Stimulated activated CD4-positive, alpha-beta T cell treated with anti-CD3 and anti-CD28 coated beads, Interleukin-4, amount 100 ng/mL, for 48 hours (primary cell): Measurements from ENCODE around the gene NFATC1.

ENCODE experiments used
- DNase-seq, 2 donors: peaks; one replicate each; pipeline ENCODE4 v3.0.0-alpha.2; 2020; ENCODE audit warnings: low read depth in 2 of 2

NFATC1 gene

GRCh38 chr18:79554321-79554720 is 158.6 kb downstream of the NFATC1 start:
- DNase-seq: no peak

DNA sequence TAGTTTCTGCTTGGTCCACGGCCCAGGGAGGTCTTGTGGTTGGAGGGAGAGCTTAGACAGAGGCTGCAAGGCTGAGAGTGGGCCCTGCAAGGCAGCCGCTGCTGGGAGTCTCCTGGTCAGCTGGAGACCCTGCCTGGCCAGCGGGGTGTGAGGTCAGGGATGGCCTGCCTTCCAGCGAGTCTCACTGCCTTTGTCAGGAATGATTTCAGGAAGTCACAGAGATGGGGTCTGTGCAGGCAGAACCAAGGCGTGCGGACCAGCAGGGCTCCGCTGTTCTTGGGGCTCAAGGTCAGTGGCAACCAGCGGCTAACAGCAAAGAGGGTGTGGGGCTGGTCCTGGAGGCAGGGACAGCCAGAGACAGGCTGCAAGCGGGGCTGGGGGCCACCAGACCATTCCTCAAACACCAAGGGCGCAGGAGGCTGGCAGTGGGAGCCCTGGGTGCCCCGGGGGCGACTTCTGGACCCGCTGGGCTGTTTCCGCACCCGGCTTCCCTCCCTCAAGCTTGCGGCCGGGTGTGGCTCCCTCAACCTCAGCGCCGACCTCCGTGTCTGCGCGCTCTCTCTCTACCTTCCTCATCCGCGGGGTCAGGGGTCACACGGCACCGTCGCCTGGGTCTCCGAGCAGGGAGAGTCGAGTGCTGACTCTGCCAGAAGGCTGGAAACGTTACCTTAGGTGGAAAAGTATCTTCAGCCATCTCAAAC is 159.4 kb downstream of the NFATC1 start:
- DNase-seq: no peak

GRCh38 chr18:79555885-79556284 is 160.2 kb downstream of the NFATC1 start:
- no peak for DNase-seq

DNA sequence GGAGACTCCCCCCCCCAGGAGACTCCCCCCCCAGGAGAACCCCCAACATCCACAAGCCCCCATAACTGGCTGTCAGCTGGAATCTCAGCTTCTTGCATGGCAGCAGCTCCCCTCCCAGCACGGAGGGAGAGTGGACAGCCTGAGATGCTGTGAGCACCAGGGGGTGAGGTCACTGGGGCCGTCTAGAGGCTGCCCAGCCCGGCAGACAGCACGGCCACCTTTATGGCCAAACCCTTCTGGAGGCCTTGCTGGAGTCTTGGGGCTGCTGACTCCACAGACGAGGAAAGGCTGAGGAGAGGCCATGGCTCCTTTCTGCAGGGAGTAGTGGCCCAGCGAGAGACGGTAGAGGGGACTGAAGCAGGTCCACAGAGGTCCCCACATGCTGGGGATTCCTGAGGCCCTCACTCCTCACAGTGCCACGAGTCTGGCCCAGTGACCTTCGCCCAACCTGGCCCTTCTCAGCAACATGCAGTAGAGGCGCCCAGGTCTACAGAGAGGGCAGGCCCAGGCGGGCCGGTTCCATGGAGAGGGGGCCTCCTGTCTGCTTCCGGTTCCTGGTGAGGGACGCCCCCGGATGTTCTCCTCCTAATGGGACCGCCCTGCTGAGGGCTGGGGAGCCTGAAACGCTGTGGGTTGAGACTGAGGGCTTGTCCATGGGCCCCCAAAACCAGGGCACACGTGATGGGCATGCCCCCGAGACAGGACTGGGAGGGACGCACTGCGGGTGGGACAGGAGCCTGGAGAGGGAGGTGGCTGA is 161.3 kb downstream of the NFATC1 start:
- DNase-seq: no peak

GRCh38 chr18:79558196-79558932 is 162.6 kb downstream of the NFATC1 start:
- DNase-seq: no peak

DNA sequence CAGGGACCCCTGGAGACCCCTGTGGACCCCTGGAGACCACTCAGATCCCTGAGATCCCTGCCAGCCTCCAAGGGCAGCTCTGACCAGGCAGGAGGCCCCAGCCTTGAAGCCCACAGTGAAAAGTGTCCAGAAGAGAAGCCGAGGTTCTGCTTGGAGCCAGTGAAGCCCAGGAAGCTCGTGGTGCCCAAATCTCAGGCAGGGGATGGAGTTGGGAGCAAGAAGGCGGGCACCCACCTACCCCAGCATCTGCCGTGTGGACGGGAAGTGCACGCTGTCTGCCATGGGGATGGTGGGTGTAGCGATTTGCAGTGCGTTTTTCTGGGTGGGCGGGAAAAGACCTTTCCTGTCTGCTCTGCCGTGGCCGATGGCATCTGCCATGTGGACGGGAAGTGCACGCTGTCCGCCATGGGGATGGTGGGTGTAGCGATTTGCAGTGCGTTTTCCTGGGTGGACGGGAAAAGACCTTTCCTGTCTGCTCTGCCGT is 163.2 kb downstream of the NFATC1 start:
- DNase-seq: no peak

GRCh38 chr18:79559436-79559835 is 163.7 kb downstream of the NFATC1 start:
- no peak for DNase-seq

- no peak for DNase-seq
Observed at GRCh38 chr18:79560042-79560860, 164.5 kb downstream of the NFATC1 start.

- DNase-seq: no peak
Observed at GRCh38 chr18:79560861-79561210, 165.1 kb downstream of the NFATC1 start.

GRCh38 chr18:79563949-79564348 is 168.2 kb downstream of the NFATC1 start:
- no peak for DNase-seq

DNA sequence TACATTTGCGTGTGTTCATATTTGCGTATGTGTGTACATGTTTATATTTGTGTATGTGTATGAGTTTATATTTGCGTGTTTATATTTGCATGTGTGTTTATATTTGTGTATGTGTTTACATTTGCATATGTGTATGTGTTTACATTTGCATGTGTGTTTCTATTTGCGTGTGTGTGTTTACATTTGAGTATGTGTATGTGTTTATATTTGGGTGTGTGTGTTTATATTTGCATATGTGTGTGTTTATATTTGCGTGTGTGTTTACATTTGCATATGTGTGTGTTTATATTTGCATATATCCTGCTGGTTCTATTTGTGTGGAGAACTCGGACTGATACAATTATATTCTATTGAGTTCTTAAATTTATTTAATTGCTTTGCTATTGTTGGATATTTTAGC is 168.7 kb downstream of the NFATC1 start:
- no peak for DNase-seq

DNA sequence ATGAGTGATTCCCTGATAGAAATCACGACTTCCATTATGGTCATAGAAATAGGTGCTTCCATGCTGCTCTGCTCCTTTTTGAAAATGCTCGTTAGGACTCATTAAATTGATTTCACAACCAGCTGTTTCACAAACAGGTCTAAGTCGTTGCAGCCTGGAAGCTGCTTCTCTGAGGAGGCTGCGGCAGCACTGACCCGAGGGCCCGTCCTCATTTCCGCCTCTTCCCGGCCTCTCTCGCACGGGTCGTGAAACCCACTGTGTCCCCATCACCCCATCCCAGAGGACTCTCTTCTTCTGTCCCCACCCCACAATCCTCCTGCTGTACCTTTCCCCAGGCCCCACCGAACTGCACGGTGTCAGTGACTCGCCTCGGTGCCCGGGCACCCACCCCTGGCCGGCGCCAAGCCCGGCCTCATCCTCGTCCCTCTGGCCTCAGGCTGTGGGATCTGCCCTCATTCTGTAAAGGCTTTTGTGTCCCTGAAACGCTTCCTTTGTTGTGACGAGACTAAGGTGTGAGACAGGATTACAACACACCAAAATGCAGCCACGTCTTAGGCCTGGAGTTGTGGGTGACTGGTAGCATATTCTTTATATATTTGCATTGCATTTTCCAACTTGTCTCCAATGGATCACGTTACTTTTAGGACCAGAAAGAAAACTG is 171.2 kb downstream of the NFATC1 start:
- no peak for DNase-seq

DNA sequence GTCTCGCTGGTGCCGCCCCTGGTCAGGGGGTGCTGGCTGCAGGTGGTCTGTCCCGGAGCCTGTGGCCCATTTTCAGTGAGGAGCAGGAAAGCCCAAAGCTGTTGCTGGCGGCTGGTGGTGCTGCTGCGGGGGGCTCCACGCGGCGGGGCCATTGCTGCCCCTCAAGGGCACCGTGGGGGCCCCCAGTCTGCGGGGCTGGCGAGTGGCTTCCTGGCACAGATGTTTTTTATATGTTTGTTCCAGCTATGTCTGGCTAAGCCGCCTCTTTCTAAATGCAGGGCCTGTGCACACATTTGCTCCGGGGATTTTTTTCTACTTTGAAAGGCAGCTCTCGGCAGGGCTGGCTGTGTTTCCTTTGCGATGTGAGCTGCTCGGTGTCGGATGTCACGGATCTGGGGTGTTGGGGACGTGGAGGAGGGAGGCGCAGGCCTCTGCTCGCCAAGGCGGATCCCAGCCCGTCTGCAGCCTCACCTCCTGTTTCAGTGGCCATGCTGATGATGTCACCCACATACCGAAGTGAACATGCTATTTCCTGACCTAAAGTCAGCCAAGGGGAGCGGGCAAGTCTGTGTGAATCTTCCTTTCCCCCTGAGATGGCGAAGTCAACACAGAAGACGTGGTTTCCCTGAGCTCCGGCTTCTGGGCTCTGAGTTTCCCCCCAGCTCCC is 171.9 kb downstream of the NFATC1 start:
- no peak for DNase-seq

GRCh38 chr18:79568543-79569205 is 172.9 kb downstream of the NFATC1 start:
- no peak for DNase-seq

DNA sequence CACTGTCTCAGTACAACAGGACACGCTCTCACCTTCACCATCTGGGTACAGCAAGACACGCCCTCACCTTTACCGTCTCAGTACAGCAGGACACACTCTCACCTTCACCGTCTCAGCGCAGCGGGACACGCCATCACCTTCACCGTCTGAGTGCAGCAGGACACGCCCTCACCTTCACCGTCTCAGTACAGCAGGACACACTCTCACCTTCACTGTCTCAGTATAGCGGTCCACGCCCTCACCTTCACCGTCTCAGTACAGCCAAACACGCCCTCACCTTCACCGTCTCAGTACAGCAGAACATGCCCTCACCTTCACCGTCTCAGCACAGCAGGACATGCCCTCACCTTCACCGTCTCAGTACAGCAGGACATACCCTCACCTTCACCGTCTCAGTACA is 174.0 kb downstream of the NFATC1 start:
- no peak for DNase-seq

DNA sequence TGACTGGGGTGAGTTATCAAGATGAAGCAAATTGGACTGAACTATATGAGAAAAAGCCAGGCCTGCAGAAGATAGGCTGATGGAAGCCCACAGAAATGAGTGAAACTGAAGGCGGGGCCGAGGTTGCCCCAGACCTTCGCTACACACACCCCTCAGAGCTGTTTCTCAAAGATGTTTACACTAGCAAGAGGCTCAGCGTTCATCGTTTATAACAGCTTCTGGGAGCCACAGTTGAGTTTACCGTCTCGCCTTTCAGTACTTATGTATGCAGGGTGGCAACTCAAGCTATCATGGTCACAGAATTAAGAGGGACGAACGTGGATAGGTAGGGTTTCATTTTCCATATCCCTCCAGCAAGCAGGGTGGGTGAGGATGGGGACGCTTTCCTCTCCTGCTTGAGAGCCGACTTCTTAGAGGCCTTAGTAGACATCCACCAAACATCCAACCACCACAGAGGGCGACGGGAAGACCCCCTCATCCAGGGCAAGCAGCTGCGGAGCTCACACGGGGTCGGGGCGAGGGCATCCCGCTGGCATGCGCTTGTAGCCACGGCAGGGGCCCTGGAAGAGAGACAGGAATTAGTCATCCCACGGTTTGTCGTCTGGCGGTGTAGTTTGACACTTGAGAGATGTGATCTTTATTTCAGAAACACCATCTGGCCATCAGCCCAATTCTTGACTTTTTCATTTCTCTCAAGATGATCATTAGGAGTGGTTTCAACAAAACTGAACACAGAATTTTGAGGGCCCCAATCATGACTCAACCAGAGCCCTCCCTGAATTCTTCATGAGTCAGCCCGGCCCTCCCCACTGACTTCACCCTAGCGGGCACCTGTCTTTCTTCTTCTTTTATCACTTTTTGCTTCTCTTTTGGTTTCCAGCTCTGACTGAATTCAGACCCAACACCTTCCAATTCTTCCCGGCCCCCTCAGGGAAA is 174.8 kb downstream of the NFATC1 start:
- DNase-seq: peak in 1 of 2 donors; percentile 7

DNA sequence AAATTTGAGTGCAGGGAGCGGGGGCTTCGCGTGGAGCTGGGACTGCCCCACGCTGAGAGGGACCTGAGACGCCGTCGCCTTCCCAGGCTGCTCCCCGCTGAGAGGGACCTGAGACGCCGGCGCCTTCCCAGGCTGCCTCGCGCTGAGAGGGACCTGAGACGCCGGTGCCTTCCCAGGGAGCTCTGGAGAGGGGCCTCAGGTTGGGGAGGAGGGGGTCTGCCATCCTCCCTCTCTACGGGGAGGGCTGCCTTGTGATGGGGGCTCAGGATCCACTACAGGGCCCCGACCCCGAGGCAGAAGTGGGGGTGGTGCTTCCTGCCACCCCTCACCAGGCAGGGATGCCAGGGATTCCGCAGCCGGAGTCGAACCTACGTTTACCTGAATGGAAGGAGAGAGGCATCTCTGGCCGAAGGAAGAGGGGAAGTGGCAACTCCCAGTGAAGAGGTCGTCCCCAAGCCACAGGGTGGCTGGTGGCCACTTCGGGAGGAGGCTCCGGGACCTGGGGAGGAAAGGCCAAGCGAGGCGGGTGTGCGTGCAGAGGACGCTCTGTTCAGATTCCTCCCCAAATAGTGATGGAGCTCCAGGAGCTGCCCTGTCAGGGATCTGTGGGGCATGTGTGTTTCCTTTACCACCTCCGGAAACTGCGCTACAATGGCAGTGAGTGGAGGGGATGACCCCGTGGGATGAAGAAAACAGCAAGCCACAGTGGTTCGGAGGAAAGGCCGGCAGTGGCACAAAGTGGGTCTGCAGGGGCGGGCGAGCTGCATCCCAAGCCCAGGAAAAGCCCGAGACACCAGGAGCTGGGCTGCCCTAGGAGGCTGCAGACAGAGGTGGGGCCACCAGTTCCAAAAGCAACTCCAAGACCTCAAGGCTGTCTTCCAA is 175.7 kb downstream of the NFATC1 start:
- DNase-seq: no peak
